Measurements from ENCODE around the gene PDE4B.

DNA sequence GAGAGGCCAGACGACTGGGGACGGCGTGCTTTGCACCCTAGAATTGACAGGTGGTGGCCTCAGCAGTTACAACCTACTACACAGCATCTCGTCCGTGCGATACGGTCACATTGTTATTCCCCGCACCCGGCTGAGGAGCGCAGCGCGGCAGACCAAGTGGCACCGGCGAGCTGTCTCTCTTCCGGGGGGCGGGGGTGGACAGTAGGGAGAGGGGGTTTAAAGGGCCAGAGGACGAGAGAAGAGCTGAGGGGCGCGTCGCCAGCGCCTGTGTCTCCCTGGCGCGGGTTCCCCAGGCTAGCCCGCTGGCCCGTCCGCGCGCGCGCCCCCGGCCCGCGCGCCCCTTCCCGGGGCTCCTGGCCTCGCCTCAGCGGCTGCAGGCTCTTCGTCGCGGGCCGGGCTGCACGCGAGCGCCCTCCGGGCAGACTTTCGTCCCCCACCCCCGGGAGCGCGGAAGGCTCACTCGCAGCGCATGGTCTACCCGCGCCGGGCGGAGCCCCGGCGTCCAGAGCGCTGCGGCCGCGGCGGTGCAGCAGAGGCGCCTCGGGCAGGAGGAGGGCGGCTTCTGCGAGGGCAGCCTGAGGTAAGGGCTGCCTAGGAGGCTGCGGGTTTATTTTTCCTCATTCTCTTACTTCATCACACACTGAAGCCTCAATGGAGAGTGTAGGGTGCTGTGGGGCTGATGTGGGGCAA is at the start of gene PDE4B:
- TF ChIP-seq GATA2 (CRISPR knock-in tag; IDR thresholded peaks at IDR 0.05) (no peak), FIP1L1 (IDR thresholded peaks at IDR 0.05; ENCODE audit: low read depth, low read length, poor library complexity, severe bottlenecking) (no peak), CCAR2 (IDR thresholded peaks at IDR 0.05; ENCODE audit: low read depth, low read length) (no peak), SPI1 (IDR thresholded peaks at IDR 0.05; ENCODE audit: borderline replicate concordance, low read depth, low read length) (no peak), JUN (IDR thresholded peaks at IDR 0.05; ENCODE audit: borderline replicate concordance, low read depth, low read length) (no peak), JUN (CRISPR knock-in tag; IDR thresholded peaks at IDR 0.05; ENCODE audit: borderline replicate concordance) (no peak), RBFOX2 (IDR thresholded peaks at IDR 0.05; ENCODE audit: low read depth, low read length) (no peak), RERE (CRISPR knock-in tag; IDR thresholded peaks at IDR 0.05; ENCODE audit: borderline replicate concordance) (no peak)
- TF ChIP-seq, protein P1, sequence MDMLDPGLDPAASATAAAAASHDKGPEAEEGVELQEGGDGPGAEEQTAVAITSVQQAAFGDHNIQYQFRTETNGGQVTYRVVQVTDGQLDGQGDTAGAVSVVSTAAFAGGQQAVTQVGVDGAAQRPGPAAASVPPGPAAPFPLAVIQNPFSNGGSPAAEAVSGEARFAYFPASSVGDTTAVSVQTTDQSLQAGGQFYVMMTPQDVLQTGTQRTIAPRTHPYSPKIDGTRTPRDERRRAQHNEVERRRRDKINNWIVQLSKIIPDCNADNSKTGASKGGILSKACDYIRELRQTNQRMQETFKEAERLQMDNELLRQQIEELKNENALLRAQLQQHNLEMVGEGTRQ (CRISPR knock-in tag; IDR thresholded peaks at IDR 0.05): no peak
